ENCODE data around the gene PYGB.
"Not testable (repeated sequence)": the region's sequence is repeated elsewhere in the genome, so short reads cannot be mapped to it uniquely, and the experiment has no call there.

The PYGB gene

GRCh38 chr20:25315418-25316210 is 67.7 kb downstream of the PYGB start:
- DNase-seq, result no peak

GRCh38 chr20:25316506-25317190 is 68.8 kb downstream of the PYGB start:
- DNase-seq, result no peak

- no peak for DNase-seq
Observed at GRCh38 chr20:25317351-25318075, 69.6 kb downstream of the PYGB start.

- no peak for DNase-seq
Observed at GRCh38 chr20:25318471-25319240, 70.8 kb downstream of the PYGB start.

GRCh38 chr20:25319241-25320034 is 71.6 kb downstream of the PYGB start:
- peak; percentile 90 for DNase-seq

GRCh38 chr20:25320035-25320800 is 72.3 kb downstream of the PYGB start:
- DNase-seq, result peak; percentile 47

GRCh38 chr20:25321262-25321831 is 73.5 kb downstream of the PYGB start:
- DNase-seq, result no peak

- DNase-seq, result no peak
Observed at GRCh38 chr20:25321991-25322390, 74.1 kb downstream of the PYGB start.

GRCh38 chr20:25323496-25324246 is 75.8 kb downstream of the PYGB start:
- DNase-seq, result no peak

- no peak for DNase-seq
Observed at GRCh38 chr20:25324412-25324811, 76.5 kb downstream of the PYGB start.

GRCh38 chr20:25325073-25325472 is 77.2 kb downstream of the PYGB start:
- DNase-seq, result no peak

GRCh38 chr20:25325997-25326396 is 78.1 kb downstream of the PYGB start:
- DNase-seq, result no peak

- DNase-seq, result no peak
Observed at GRCh38 chr20:25327521-25328235, 79.8 kb downstream of the PYGB start.

- no peak for DNase-seq
Observed at GRCh38 chr20:25328954-25329498, 81.1 kb downstream of the PYGB start.

- not testable (repeated sequence) for DNase-seq
Observed at GRCh38 chr20:25334972-25335371, 87.1 kb downstream of the PYGB start.

- no peak for DNase-seq
Observed at GRCh38 chr20:25336561-25337422, 88.9 kb downstream of the PYGB start.

- DNase-seq, result no peak
Observed at GRCh38 chr20:25338112-25339023, 90.5 kb downstream of the PYGB start.

Measured in NCI-H1105 (cell line).